Right cardiac atrium (tissue), 5 donors: ENCODE results near the gene PRICKLE4. TPM values are rescaled to one million over a fixed set of nuclear protein-coding genes. Genes with fewer than 3 reads are reported as not detected.

Experiments used
- ATAC-seq, 2 donors: fragments of 200-7000 bp; cut with Tn5 transposase; one replicate each; pipeline versions ENCODE4 v1.8.0 to v1.9.1; 2020; ENCODE audit warnings: moderate library complexity in 2 of 2, mild to moderate bottlenecking in 1 of 2
- DNase-seq, 3 donors: peaks; one replicate each; pipeline ENCODE4 v3.0.0-alpha.2; 2020
- H3K27ac ChIP-seq: one replicate; pipeline ENCODE4 v1.5.1; 2013; ENCODE audit warnings: mild to moderate bottlenecking, low read length, control low read depth, moderate library complexity
- H3K27me3 ChIP-seq: one replicate; pipeline ENCODE4 v1.6.1; 2013; ENCODE audit not compliant: control insufficient read depth, insufficient read depth
- H3K4me1 ChIP-seq: one replicate; pipeline ENCODE4 v1.6.1; 2013; ENCODE audit warnings: low read length; ENCODE audit not compliant: control insufficient read depth, insufficient read depth
- H3K4me3 ChIP-seq: one replicate; pipeline ENCODE4 v1.5.1; 2013; ENCODE audit warnings: low read length, control low read depth
- H3K9me3 ChIP-seq: one replicate; pipeline ENCODE4 v1.6.1; 2013; ENCODE audit warnings: low read length; ENCODE audit not compliant: control insufficient read depth
- WGBS: extraction: QIAGEN DNeasy Blood & Tissue Kit; methylation state at CpG from one replicate; pipeline ENCODE4 v1.1.7; 2013; 5-methylcytosine and 5-hydroxymethylcytosine counted together
- intact Hi-C, 4 donors: fragments of 100-400 bp; cut with DNase I; formaldehyde crosslinking; loops; one replicate each; pipeline versions ENCODE4 v1.11.0 to v1.14.0; 2022 to 2023
- polyA plus RNA-seq: library from polyadenylated mRNA; stranded (reverse); fragments of 200-250 nt; gene quantifications from one replicate; pipeline ENCODE4 v1.2.3, GENCODE V29; 2013
- total RNA-seq, 4 donors: library from RNA; stranded (reverse); fragmentation: NEBNext Ultra II Directional; extraction: Animal tissue kit (Norgen Biotek cat#: 25700); gene quantifications; one replicate each; pipeline ENCODE4 v1.2.1, GENCODE V29; 2021
- donor health status: healthy with polysubstance abuse.
- donor health status: DM: no; HTN: yes; CAD: no.
- donor health status: DM: no; HTN: no; CAD: no.
- donor health status: DM: no; HTN: yes; CAD: no; lungs with severe emphysema.
- donor health status: DM: yes; HTN: yes; CAD: no.

PRICKLE4 gene
- total and polyA plus RNA-seq, 5 donors = 1.7 to 4.0 (median 2.8) TPM

DNA sequence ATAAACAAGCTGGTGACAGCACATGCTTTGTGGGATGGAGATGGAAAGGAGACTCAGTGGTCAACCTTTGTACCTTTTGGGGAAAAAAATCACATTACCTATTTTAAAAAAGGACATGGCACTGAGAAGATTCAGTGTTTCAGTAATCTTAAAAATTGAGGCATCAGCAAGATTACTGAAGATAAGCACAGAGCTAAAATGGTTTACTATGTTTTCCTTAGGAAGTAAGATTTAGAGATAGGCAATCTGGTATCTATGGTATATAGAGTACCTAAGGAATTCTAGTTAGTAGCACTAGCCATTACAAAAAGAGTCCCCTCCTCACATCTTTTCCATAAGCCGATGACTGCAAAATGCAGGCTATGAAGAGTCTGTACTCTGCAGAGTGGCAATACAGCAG lies 42.6 kb downstream of the PRICKLE4 start:
- Histone ChIP-seq H3K4me1 (no peaks in the 10 kb centered on the region), H3K4me3 (no peak overlapping the region), H3K27ac (no peak overlapping the region), H3K9me3 (no peaks in the 10 kb centered on the region), H3K27me3 (no peaks in the 10 kb centered on the region)
- ATAC-seq = no peak
- no peak for DNase-seq
- 98% methylated on average over 1 of the region's 1 CpG for WGBS
- intact Hi-C loops = no loop called here

DNA sequence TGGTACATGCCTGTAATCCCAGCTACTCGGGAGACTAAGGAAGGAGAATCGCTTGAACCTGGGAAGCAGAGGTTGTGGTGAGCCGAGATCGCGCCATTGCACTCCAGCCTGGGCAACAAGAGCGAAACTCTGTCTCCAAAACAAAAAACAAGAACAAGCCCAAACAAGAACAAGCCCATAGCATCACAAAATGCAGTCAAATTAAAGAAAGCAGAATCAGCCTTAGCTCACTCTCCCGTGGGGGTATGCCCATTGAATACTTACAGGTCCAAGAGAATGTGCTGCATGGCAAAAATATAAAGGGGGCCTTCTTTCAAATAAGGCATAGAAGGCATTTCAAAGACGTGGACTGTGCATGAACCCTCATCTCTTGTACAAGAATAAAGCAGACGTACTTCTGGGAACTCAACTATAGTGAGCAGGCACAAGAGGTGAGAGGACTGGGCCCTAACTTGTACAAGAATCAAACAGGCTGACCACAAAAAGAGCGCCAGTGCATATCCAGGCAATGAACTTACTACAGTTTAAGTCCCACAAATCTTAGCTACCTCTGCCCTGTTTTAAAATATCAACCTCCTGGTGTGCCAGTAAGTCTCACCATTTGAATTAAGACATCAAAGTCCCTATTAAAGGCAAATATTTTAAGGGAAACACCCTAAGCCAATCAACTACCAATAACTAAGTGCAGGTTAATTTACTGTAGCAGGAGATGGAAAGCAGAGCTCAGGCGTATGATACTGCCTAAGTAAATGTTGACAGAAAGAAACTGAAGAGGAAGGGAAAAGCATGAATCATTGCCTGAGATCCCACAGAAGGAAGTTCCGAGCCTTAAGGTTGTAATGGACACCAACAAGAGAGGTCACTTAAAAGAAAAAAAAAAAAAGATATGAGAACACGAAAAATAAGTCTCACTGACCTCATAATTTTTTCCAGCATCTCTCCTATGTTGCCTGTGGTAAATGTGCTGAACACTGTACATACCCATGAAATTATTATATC lies 44.3 kb downstream of the PRICKLE4 start:
- H3K4me3 ChIP-seq = no peak overlapping the region
- DNase-seq = no peak
- intact Hi-C loops = no loop called here
- no peaks in the 10 kb centered on the region for H3K27me3 ChIP-seq
- WGBS = 88% methylated on average over 13 of the region's 13 CpGs
- no peak for ATAC-seq
- no peak overlapping the region for H3K27ac ChIP-seq
- H3K4me1 ChIP-seq = no peaks in the 10 kb centered on the region
- H3K9me3 ChIP-seq = no peaks in the 10 kb centered on the region

DNA sequence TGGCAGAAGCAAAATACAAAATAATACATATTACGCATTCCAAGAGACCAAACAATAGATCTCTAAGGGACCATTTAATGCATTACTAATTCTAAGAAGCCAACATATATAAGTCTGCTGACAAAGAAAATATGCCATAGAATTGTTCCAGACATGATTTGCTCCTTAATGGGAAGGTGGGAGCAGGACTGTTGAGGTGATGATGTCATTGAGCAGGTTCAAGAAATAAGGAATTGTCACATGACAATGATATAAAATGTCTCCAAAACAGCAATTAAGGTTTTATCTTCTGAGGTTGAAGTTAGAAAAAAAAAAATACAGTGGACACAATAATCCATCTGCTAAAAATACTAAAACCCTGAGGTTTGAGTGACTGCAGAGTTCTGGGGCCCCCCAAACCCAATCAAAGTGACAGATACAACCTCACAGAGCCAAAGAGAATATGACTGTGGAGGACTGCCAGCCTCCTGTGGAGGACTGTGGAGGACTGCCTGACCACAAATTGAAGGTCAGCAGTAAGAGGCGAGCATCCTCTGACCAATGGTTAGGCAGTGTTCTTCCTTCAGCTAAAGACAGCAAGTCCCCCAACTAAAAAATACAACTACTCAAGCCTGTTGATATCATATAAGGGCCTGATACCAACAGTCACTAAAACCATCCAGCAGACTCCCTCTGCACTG lies 45.9 kb downstream of the PRICKLE4 start:
- no peak overlapping the region for H3K27ac ChIP-seq
- H3K4me3 ChIP-seq = no peak overlapping the region
- no peaks in the 10 kb centered on the region for H3K27me3 ChIP-seq
- WGBS = 95% methylated on average over 2 of the region's 2 CpGs
- no peaks in the 10 kb centered on the region for H3K9me3 ChIP-seq
- ATAC-seq = no peak
- H3K4me1 ChIP-seq = no peaks in the 10 kb centered on the region
- no peak for DNase-seq
- intact Hi-C loops = no loop called here

DNA sequence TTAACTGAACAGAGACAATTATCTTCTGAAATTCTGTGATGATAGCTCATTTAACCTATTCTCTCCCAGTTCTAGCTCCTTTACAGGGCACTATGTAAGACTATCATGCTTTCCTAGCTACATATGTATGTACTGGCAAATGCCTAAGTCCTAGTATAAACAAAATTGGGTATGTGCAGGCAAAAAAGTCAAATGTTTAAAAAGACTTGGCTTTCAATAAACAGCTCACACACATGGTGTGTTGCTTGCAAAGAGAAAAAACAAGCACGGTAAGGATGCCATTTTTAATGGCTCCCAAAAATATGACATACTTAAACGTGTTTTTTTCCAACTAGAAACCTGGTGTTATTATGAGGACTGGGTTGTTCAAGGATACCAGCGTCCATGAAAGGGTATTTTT lies 51.7 kb downstream of the PRICKLE4 start:
- intact Hi-C loops = no loop called here
- WGBS = 85% methylated on average over 3 of the region's 3 CpGs
- DNase-seq = no peak
- H3K27ac ChIP-seq = no peak overlapping the region
- no peaks in the 10 kb centered on the region for H3K4me1 ChIP-seq
- no peaks in the 10 kb centered on the region for H3K9me3 ChIP-seq
- no peak overlapping the region for H3K4me3 ChIP-seq
- no peak for ATAC-seq
- no peaks in the 10 kb centered on the region for H3K27me3 ChIP-seq

DNA sequence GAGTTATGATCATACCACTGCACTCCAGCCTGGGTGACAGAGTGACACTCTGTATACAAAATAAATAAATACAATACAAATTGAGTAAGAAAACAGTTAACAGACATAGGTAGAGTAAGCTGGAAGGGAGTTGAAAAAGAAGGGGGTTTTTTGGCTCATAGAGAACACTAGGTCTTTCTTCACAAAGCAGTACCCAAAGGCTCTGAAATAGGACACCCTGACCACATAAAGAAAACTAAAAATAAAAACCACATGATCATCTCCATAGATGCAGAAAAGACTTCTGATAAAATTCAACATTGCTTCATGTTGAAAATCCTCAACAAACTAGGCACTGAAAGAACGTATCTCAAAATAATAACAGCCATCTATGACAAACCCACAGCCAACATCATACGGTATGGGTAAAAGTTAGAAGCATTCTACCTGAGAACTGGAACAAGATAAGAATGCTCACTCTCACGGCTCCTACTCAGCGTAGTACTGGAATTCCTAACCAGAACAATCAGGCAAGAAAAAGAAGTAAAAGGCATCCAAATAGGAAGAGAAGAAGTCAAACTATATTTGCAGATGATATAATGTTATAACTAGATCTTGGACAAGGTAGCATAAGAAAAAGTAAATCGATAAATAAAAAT lies 55.6 kb downstream of the PRICKLE4 start:
- H3K9me3 ChIP-seq = no peaks in the 10 kb centered on the region
- no peak overlapping the region for H3K27ac ChIP-seq
- H3K27me3 ChIP-seq = no peaks in the 10 kb centered on the region
- no peak for DNase-seq
- intact Hi-C loops = no loop called here
- no peak overlapping the region for H3K4me3 ChIP-seq
- ATAC-seq = no peak
- no peaks in the 10 kb centered on the region for H3K4me1 ChIP-seq
- 73% methylated on average over 5 of the region's 5 CpGs for WGBS

DNA sequence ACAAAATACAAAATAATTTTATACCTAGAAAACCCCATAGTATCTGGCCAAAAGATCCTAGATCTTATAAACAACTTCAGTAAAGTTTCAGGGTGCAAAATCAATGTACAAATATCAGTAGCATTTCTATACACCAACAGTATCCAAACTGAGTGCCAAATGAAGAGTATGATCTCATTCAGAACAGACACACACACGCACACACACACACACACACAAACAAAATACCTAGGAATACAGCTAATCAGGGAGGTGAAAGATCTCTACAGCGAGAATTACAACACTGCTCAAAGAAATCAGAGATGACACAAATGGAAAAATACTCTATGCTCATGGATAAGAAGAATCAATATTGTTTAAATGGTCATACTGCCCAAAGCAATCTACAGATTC lies 56.1 kb downstream of the PRICKLE4 start:
- H3K27ac ChIP-seq = no peak overlapping the region
- ATAC-seq (no peak), DNase-seq (no peak)
- H3K4me1 ChIP-seq = no peaks in the 10 kb centered on the region
- H3K4me3 ChIP-seq = no peak overlapping the region
- no peaks in the 10 kb centered on the region for H3K27me3 ChIP-seq
- H3K9me3 ChIP-seq = no peaks in the 10 kb centered on the region
- WGBS = 89% methylated on average over 2 of the region's 2 CpGs
- intact Hi-C loops = no loop called here

Other genes with a start within 250 kb of the PRICKLE4 start
- gene FOXP4, start 234.4 kb upstream of the PRICKLE4 start, total RNA-seq = 10 to 100 TPM; 21.7 to 22.5 (median 22.1) TPM
- gene FOXP4, start 234.4 kb upstream of the PRICKLE4 start, polyA plus RNA-seq = 15.3 TPM
- 10 to 100 TPM in 2 of 4 donors, 1 to 10 TPM in 2; 8.0 to 11.9 (median 10.0) TPM for gene MDFI, start 142.3 kb upstream of the PRICKLE4 start, total RNA-seq
- 4.9 TPM for gene MDFI, start 142.3 kb upstream of the PRICKLE4 start, polyA plus RNA-seq
- gene TFEB, start 45.2 kb upstream of the PRICKLE4 start, total RNA-seq = 10 to 100 TPM; 31.6 to 51.1 (median 46.2) TPM
- 33.4 TPM for gene TFEB, start 45.2 kb upstream of the PRICKLE4 start, polyA plus RNA-seq
- under 1 TPM in 1 of 4 donors, not detected in 3; 0.42 TPM for gene PGC, start 33.4 kb upstream of the PRICKLE4 start, total RNA-seq
- 1.00 TPM for gene PGC, start 33.4 kb upstream of the PRICKLE4 start, polyA plus RNA-seq
- gene FRS3, start 882 bp upstream of the PRICKLE4 start, total RNA-seq = 1 to 10 TPM; 3.7 to 6.9 (median 4.8) TPM
- 5.5 TPM for gene FRS3, start 882 bp upstream of the PRICKLE4 start, polyA plus RNA-seq
- 100 to 1,000 TPM; 123 to 162 (median 140) TPM for gene TOMM6, start 6.9 kb downstream of the PRICKLE4 start, total RNA-seq
- 228 TPM for gene TOMM6, start 6.9 kb downstream of the PRICKLE4 start, polyA plus RNA-seq
- gene USP49, start 114.6 kb downstream of the PRICKLE4 start, total RNA-seq = 1 to 10 TPM; 1.8 to 2.6 (median 2.3) TPM
- gene USP49, start 114.6 kb downstream of the PRICKLE4 start, polyA plus RNA-seq = 1.5 TPM
- gene MED20, start 140.4 kb downstream of the PRICKLE4 start, total RNA-seq = 10 to 100 TPM; 12.6 to 16.0 (median 14.1) TPM
- 9.4 TPM for gene MED20, start 140.4 kb downstream of the PRICKLE4 start, polyA plus RNA-seq
- 10 to 100 TPM in 2 of 4 donors, 1 to 10 TPM in 2; 7.4 to 12.4 (median 9.5) TPM for gene BYSL, start 140.7 kb downstream of the PRICKLE4 start, total RNA-seq
- 6.5 TPM for gene BYSL, start 140.7 kb downstream of the PRICKLE4 start, polyA plus RNA-seq
- 10 to 100 TPM; 52.2 to 62.5 (median 56.6) TPM for gene CCND3, start 161.0 kb downstream of the PRICKLE4 start, total RNA-seq
- gene CCND3, start 161.0 kb downstream of the PRICKLE4 start, polyA plus RNA-seq = 72.1 TPM